ENCODE measurements around the gene PGAM5. TPM values are rescaled to one million over a fixed set of nuclear protein-coding genes. Genes with fewer than 3 reads are reported as not detected.

Gene PGAM5
- total RNA-seq, result 25.4 TPM
- long read RNA-seq, transcript PGAM5-203 (6 exons, 2,834 nt), result major isoform, 6 of 13 reads
- long read RNA-seq, partial matches to known transcripts, result 3 of 13 reads
- long read RNA-seq, other reads (novel, unspliced or antisense), result 3 of 13 reads

DNA sequence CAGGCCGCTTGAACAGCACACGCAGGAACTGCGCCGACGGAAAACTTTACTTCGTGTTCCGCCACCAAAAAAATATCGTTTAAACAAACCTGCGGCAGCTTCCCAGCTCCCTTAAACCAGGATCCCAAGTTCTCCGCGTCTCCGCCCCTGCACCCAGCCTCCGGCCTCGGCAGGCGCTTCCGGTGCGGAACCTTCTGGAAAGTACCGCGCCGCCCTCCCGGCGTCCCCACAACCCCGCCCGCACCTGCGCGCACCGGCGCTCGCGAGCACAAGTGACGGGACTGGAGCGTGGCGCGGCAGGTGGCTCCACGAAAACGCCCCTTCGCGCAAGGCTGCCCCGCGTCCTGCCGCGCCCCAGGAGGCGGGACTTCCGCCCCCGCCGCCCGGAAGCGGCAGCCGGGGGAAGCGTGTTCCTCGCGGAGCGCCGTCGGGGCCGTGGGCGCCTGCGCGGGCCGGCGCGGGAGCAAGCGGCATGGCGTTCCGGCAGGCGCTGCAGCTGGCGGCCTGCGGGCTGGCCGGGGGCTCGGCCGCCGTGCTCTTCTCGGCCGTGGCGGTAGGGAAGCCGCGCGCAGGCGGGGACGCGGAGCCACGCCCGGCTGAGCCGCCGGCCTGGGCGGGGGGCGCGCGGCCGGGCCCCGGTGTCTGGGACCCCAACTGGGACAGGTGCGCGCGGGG lies at the start of gene PGAM5:
Gene PGAM5, plus strand, starts transcription at position 438 of the 675 bp plus-strand sequence. Its CDS starts 35 bp downstream, at position 473.
- Histone ChIP-seq H3K36me3 (peaks cover 8% of the 10 kb centered on the region), H3K4me1 (peaks cover 16% of the 10 kb centered on the region), H3K4me3 (peak within 1 kb of the TSS; percentile 79), H3K27ac (peak within 1 kb of the TSS; percentile 74), H3K27me3 (no peaks in the 10 kb centered on the region), H3K9me3 (no peaks in the 10 kb centered on the region)
- ATAC-seq (peak; percentile 97), DNase-seq (peak; percentile 94)
- TF ChIP-seq, protein P1, sequence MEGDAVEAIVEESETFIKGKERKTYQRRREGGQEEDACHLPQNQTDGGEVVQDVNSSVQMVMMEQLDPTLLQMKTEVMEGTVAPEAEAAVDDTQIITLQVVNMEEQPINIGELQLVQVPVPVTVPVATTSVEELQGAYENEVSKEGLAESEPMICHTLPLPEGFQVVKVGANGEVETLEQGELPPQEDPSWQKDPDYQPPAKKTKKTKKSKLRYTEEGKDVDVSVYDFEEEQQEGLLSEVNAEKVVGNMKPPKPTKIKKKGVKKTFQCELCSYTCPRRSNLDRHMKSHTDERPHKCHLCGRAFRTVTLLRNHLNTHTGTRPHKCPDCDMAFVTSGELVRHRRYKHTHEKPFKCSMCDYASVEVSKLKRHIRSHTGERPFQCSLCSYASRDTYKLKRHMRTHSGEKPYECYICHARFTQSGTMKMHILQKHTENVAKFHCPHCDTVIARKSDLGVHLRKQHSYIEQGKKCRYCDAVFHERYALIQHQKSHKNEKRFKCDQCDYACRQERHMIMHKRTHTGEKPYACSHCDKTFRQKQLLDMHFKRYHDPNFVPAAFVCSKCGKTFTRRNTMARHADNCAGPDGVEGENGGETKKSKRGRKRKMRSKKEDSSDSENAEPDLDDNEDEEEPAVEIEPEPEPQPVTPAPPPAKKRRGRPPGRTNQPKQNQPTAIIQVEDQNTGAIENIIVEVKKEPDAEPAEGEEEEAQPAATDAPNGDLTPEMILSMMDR (IDR thresholded peaks at IDR 0.05), result no peak
- intact Hi-C loops (cut with DNase I), result no loop called here

DNA sequence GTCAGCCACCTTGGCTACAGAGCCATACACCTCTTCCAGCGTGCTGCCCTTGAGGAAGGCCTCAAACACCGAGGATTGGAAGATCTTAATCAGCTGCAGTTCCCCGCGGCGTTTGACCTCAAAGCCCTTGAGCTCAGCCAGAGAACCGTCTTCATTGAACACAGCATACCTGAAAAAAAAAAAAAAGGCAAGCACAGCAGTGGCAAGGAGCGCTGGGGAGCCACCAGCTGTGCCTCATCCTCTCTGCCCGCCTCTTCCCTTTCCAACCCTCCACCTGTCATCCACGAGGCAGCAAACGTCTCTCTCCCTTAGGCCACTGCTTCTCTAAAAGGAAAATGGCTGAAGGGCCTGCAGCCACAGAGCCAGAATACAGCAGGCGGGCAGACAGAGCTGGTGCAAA lies 49.6 kb upstream of the PGAM5 start:
- intact Hi-C loops (cut with DNase I), result no loop called here
- no peak for DNase-seq
- H3K36me3 ChIP-seq, result peaks cover 84% of the 10 kb centered on the region
- no peaks in the 10 kb centered on the region for H3K9me3 ChIP-seq
- TF ChIP-seq, protein P1 (IDR thresholded peaks at IDR 0.05), result no peak
- no peak overlapping the region for H3K4me3 ChIP-seq
- no peak overlapping the region for H3K27ac ChIP-seq
- no peaks in the 10 kb centered on the region for H3K4me1 ChIP-seq
- no peaks in the 10 kb centered on the region for H3K27me3 ChIP-seq
- ATAC-seq, result no peak

DNA sequence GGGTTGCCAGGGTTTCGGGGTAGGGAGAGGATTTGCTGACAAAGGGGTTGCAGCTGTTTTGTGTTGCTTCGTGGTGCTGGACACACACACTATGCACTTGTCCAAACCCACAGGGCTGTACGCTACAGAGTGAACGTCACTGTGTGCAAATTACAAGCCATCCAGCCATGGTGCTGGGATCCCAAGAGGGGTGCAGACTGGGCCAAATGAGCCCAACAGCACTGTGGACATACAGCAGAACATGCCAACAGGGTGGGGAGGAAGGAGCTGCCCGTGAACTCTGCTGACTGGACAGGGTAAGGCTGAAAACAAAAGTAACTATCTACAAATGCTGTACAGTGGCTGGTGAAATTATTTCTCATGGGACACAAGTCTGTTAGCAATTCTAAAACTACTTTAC lies 48.7 kb upstream of the PGAM5 start:
- no peaks in the 10 kb centered on the region for H3K4me1 ChIP-seq
- H3K9me3 ChIP-seq, result no peaks in the 10 kb centered on the region
- ATAC-seq (no peak), DNase-seq (no peak)
- intact Hi-C loops (cut with DNase I), result no loop called here
- H3K27me3 ChIP-seq, result no peaks in the 10 kb centered on the region
- no peak overlapping the region for H3K4me3 ChIP-seq
- H3K36me3 ChIP-seq, result peaks cover 84% of the 10 kb centered on the region
- no peak overlapping the region for H3K27ac ChIP-seq
- TF ChIP-seq, protein P1 (IDR thresholded peaks at IDR 0.05), result no peak

DNA sequence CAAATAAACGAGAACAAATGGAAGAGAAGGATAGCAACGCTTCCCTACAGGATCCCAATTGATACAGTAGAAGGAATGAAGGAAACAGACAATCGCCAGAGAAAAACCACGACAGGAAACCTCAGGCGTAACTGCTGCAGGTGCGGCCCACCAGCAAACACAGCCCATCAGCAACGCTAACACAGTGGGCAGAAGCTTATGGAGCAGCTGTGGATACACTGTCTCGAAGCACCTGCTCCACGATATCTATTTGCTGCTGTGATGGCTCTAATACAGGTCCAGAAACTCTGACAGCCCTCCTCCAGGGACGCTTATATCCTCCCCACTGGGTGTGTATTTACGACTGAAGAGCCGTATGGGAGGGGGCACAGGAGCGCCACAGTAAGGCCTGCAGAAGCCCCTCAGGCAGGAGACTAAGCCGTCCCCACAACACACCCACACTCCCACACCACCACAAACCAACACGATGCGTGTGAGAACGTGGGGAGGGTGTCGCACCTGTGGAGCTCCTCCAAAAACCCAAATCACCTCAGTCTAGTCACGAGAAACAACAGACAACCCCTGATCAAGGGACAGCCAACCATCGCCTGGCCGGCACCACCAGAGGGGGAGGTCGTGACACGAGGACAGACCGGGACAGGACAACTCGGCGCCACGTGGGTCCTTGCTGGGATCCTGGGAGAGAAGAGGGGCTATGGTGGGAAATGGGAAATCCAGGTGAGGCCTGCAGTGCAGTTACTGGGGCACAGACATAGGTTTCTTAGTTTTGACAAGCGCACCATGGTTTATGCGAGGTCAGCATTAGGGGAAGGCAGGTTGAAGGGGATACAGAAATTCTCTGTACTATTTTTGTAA lies 47.5 kb upstream of the PGAM5 start:
- no peaks in the 10 kb centered on the region for H3K27me3 ChIP-seq
- peaks cover 83% of the 10 kb centered on the region for H3K36me3 ChIP-seq
- no peak for DNase-seq
- ATAC-seq, result no peak
- H3K4me3 ChIP-seq, result no peak overlapping the region
- TF ChIP-seq, protein P1 (IDR thresholded peaks at IDR 0.05), result no peak
- no peak overlapping the region for H3K27ac ChIP-seq
- intact Hi-C loops (cut with DNase I), result no loop called here
- no peaks in the 10 kb centered on the region for H3K9me3 ChIP-seq
- H3K4me1 ChIP-seq, result no peaks in the 10 kb centered on the region

DNA sequence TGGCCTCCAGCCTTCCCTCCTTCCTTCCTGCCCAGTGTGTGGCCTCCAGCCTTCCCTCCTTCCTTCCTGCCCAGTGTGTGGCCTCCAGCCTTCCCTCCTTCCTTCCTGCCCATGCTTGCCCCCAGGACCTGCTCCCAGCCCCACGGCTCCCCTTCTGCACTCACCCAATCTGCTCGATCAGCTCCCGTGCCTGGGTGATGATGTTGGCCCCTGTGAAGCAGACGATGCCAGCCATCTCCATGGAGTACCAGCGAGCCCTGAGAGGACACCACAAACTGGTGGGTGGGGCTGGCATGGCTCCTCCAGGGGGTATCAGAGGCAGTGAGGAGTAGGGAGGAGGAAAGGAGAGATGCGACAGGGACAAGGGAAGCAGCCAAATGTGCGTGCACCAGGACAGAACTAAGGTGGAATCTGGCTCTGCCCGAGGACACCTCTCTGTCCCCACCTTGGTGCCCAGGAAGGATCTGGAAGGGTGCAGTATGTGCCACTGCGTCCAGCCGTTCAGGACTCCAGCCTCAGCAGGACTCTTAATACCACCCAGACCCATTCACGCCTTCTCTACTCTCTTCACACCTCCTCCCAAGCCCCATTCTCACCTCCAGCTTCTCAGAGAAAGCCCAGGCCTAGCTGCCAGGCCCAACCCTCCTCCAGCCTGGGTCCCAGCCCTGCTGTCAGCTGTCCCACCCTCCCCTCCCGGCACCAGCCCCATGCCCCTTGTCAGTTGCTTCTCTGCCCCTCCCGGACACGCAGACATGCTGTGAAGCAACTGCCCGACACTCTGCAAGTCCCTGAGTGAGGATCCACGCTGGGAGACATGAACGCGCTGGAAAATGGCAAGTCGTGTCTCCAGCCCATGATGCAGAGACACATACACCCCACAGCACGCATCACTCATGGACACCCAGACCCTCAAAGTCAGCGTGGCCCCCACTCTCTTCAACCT lies 46.2 kb upstream of the PGAM5 start:
- H3K36me3 ChIP-seq, result peaks cover 81% of the 10 kb centered on the region
- no peak overlapping the region for H3K4me3 ChIP-seq
- ATAC-seq (peak; percentile 12), DNase-seq (no peak)
- H3K9me3 ChIP-seq, result no peaks in the 10 kb centered on the region
- no peaks in the 10 kb centered on the region for H3K27me3 ChIP-seq
- intact Hi-C loops (cut with DNase I), result no loop called here
- TF ChIP-seq, protein P1 (IDR thresholded peaks at IDR 0.05), result no peak
- no peaks in the 10 kb centered on the region for H3K4me1 ChIP-seq
- H3K27ac ChIP-seq, result no peak overlapping the region
